Measurements from ENCODE around the gene BAHCC1.

BAHCC1 gene

GRCh38 chr17:81510785-81511553 lies 115.7 kb downstream of the BAHCC1 start:
- in situ Hi-C loops (cut with MboI; ENCODE audit: low sequenced_read_pairs): no loop called here

GRCh38 chr17:81511554-81511803 lies 116.2 kb downstream of the BAHCC1 start:
- in situ Hi-C loops (cut with MboI; ENCODE audit: low sequenced_read_pairs): no loop called here

GRCh38 chr17:81511804-81512561 lies 116.7 kb downstream of the BAHCC1 start:
- in situ Hi-C loops (cut with MboI; ENCODE audit: low sequenced_read_pairs): no loop called here

- in situ Hi-C loops (cut with MboI; ENCODE audit: low sequenced_read_pairs): no loop called here
Measured at GRCh38 chr17:81512562-81513371, 117.5 kb downstream of the BAHCC1 start, which contains the start of gene ACTG1. Gene ACTG1, minus strand, starts transcription at chr17:81512799. Its CDS starts 445 bp downstream, at chr17:81512354.

- in situ Hi-C loops (cut with MboI; ENCODE audit: low sequenced_read_pairs): no loop called here
Measured at GRCh38 chr17:81513372-81513752, 118.1 kb downstream of the BAHCC1 start.

GRCh38 chr17:81513753-81514488 lies 118.7 kb downstream of the BAHCC1 start:
- in situ Hi-C loops (cut with MboI; ENCODE audit: low sequenced_read_pairs): no loop called here

- in situ Hi-C loops (cut with MboI; ENCODE audit: low sequenced_read_pairs): no loop called here
Measured at GRCh38 chr17:81514489-81514738, 119.2 kb downstream of the BAHCC1 start.

GRCh38 chr17:81514739-81515529 lies 119.7 kb downstream of the BAHCC1 start:
- in situ Hi-C loops (cut with MboI; ENCODE audit: low sequenced_read_pairs): no loop called here

- in situ Hi-C loops (cut with MboI; ENCODE audit: low sequenced_read_pairs): no loop called here
Measured at GRCh38 chr17:81515530-81516041, 120.3 kb downstream of the BAHCC1 start.
